GM12878 (cell line): ENCODE measurements around the gene TBX5. TPM values are rescaled to one million over a fixed set of nuclear protein-coding genes. Genes with fewer than 3 reads are reported as not detected.

Experiments
- ATAC-seq: fragments of 200-7000 bp; cut with Tn5 transposase; 3 replicates; pipeline ENCODE4 v1.9.1; 2020; ENCODE audit warnings: mild to moderate bottlenecking, moderate library complexity
- BruUV-seq: library from RNA; stranded (reverse); fragments of 400-500 nt; replicated peaks from 2 replicates; lab custom pipeline; 2021; lab: Mats Ljungman, UMichigan
- CTCF ChIA-PET: fragments of 300-600 bp; sonication (Branson Sonifier 250); formaldehyde crosslinking; extraction: SDS; loops from one replicate; lab custom pipeline; 2021; ENCODE audit warnings: inconsistent platforms; lab: Yijun Ruan, JAX
- POLR2A ChIA-PET: fragments of 350-600 bp; formaldehyde crosslinking; extraction: SDS; loops from one replicate; lab custom pipeline; 2021; ENCODE audit warnings: inconsistent platforms; lab: Charles Lee
- RAD21 ChIA-PET: fragments of 300-600 bp; sonication (Branson Sonifier 250); formaldehyde crosslinking; loops from one replicate; lab custom pipeline; 2023; ENCODE audit warnings: antibody characterized with exemption; ENCODE audit not compliant: unreplicated experiment; lab: Charles Lee
- SMC1A ChIA-PET: fragments of 300-600 bp; sonication (Branson Sonifier 250); formaldehyde crosslinking; loops from one replicate; lab custom pipeline; 2023; ENCODE audit not compliant: unreplicated experiment, uncharacterized antibody; lab: Charles Lee
- DNase-seq: peaks from one replicate; pipeline ENCODE4 v3.0.0-alpha.2; 2011; ENCODE audit warnings: low read depth, low spot score
- FAIRE-seq: peaks from 3 replicates; lab custom pipeline; 2011; peaks lifted over from hg19 to GRCh38; lab: Jason Lieb, UNC
- H2AFZ ChIP-seq: 2 replicates; pipeline ENCODE4 v1.6.0; 2011; ENCODE audit warnings: low read depth, low read length, control low read depth; ENCODE audit not compliant: control insufficient read depth
- H3K27ac ChIP-seq: 2 replicates; pipeline ENCODE4 v1.5.1; 2011; ENCODE audit warnings: control low read depth; ENCODE audit not compliant: control insufficient read depth, insufficient read depth
- H3K27me3 ChIP-seq, 2 experiments: replicated peaks in 1 of 2; 2 replicates each; pipeline versions ENCODE4 v1.6.0 to v1.6.1; 2011; ENCODE audit warnings: low read length in 1 of 2; ENCODE audit not compliant: control insufficient read depth in 2 of 2, insufficient read depth in 2 of 2
- H3K36me3 ChIP-seq, 2 experiments: 2 replicates each; pipeline ENCODE4 v1.5.1; 2011; ENCODE audit warnings: low read length in 1 of 2; ENCODE audit not compliant: control insufficient read depth in 2 of 2, insufficient read depth in 2 of 2
- H3K4me1 ChIP-seq: 2 replicates; pipeline ENCODE4 v1.6.1; 2011; ENCODE audit warnings: mild to moderate bottlenecking, low read length, moderate library complexity, mixed read lengths; ENCODE audit not compliant: control insufficient read depth, insufficient read depth
- H3K4me2 ChIP-seq: 2 replicates; pipeline ENCODE4 v1.6.0; 2011; ENCODE audit warnings: control low read depth; ENCODE audit not compliant: control insufficient read depth, insufficient read depth
- H3K4me3 ChIP-seq: fragments of 200-600 bp; sonication (generic); 2 replicates; pipeline ENCODE4 v1.5.1; 2016
- H3K79me2 ChIP-seq: 2 replicates; pipeline ENCODE4 v1.6.0; 2011; ENCODE audit warnings: low read length; ENCODE audit not compliant: control insufficient read depth, insufficient read depth
- H3K9ac ChIP-seq: 2 replicates; pipeline ENCODE4 v1.8.0; 2011; ENCODE audit warnings: low read length, control low read depth, mixed read lengths; ENCODE audit not compliant: control insufficient read depth, insufficient read depth
- H3K9me3 ChIP-seq: replicated peaks from 3 replicates; pipeline ENCODE4 v1.5.1; 2011; ENCODE audit warnings: mild to moderate bottlenecking, low read length; ENCODE audit not compliant: control insufficient read depth, insufficient read depth
- H4K20me1 ChIP-seq: 2 replicates; pipeline ENCODE4 v1.6.0; 2011; ENCODE audit not compliant: control insufficient read depth, insufficient read depth
- BCL3 ChIP-seq: IDR thresholded peaks from 2 replicates; pipeline ENCODE4 v1.6.1; 2011; ENCODE audit warnings: borderline replicate concordance, low read depth, mild to moderate bottlenecking, moderate library complexity, low read length; ENCODE audit not compliant: insufficient read depth, poor library complexity, severe bottlenecking
- CBX3 ChIP-seq: fragments of 200-600 bp; sonication (generic); IDR thresholded peaks from 2 replicates; pipeline ENCODE4 v1.6.1; 2016; ENCODE audit warnings: low read depth, borderline replicate concordance
- CEBPB ChIP-seq, 2 experiments: fragments of 150-350 bp in 1 of 2; IDR thresholded peaks; 2 replicates each; pipeline ENCODE4 v1.6.1; 2012 to 2014; ENCODE audit warnings: low read depth in 2 of 2, low read length in 2 of 2, borderline replicate concordance in 1 of 2, inconsistent platforms in 1 of 2
- DPF2 ChIP-seq: fragments of 450-650 bp; IDR thresholded peaks from 2 replicates; pipeline ENCODE4 v1.6.1; 2017; ENCODE audit warnings: mild to moderate bottlenecking
- NFYA ChIP-seq: IDR thresholded peaks from 2 replicates; pipeline ENCODE4 v1.6.1; 2011; ENCODE audit warnings: low read depth, mild to moderate bottlenecking, low read length, improper control_type of control experiment, borderline replicate concordance
- PAX8 ChIP-seq: fragments of 450-650 bp; IDR thresholded peaks from 2 replicates; pipeline ENCODE4 v1.6.1; 2017; ENCODE audit warnings: mild to moderate bottlenecking, moderate library complexity
- POLR2AphosphoS2 ChIP-seq: IDR thresholded peaks from 2 replicates; pipeline ENCODE4 v1.6.1; 2011; ENCODE audit warnings: low read depth, mild to moderate bottlenecking, low read length, improper control_type of control experiment, moderate library complexity
- RBBP5 ChIP-seq: fragments of 200-600 bp; sonication (generic); conservative IDR thresholded peaks from 2 replicates; pipeline ENCODE4 v1.6.1; 2016
- TCF7 ChIP-seq: IDR thresholded peaks from 2 replicates; pipeline ENCODE4 v1.6.1; 2014; ENCODE audit warnings: antibody characterized with exemption, borderline replicate concordance
- ZNF217 ChIP-seq: fragments of 450-650 bp; IDR thresholded peaks from 2 replicates; pipeline ENCODE4 v1.6.1; 2017; ENCODE audit warnings: antibody characterized with exemption, mild to moderate bottlenecking
- ZNF274 ChIP-seq: IDR thresholded peaks from one replicate; pipeline ENCODE4 v1.8.0; 2011; ENCODE audit not compliant: insufficient read length, insufficient read depth
- WGBS: methylation state at CpG from one replicate; pipeline ENCODE4 v1.1.6; 2016; ENCODE audit warnings: low lambda C conversion rate; ENCODE audit not compliant: insufficient replicate concordance, insufficient coverage; ENCODE audit errors: missing lambda C conversion rate; 5-methylcytosine and 5-hydroxymethylcytosine counted together
- in situ Hi-C: fragments of 300-500 bp; cut with MboI; formaldehyde crosslinking; loops from 9 replicates; pipeline ENCODE4 v1.14.3; 2018; ENCODE audit warnings: mixed read lengths
- intact Hi-C: fragments of 100-400 bp; cut with micrococcal nuclease; formaldehyde crosslinking; loops from one replicate; pipeline ENCODE4 v1.14.2; 2022; ENCODE audit not compliant: unreplicated experiment
- polyA plus RNA-seq, 11 experiments: library from polyadenylated mRNA; depleted of rRNA in 4 of 11; unstranded in 6 of 11; stranded (reverse) in 5 of 11; fragments of >200 nt; fragmentation: Nextera tagmentation in 4 of 11; fragmentation: Illumina TruSeq in 1 of 11; extraction: Ambion mirVana in 4 of 11; extraction: Trizol in 1 of 11; gene quantifications; 1 replicate in 1 of 11; 2 replicates in 10 of 11; pipeline versions ENCODE4 v1.2.1 to v1.2.3, GENCODE V29; 2011 to 2016; ENCODE audit warnings: inconsistent platforms in 2 of 11, missing spikeins in 2 of 11, low read depth in 1 of 11
- total RNA-seq, 4 experiments: library from RNA; depleted of rRNA in 3 of 4; stranded (reverse); fragments of >200 nt in 3 of 4; fragmentation: Illumina TruSeq in 1 of 4; extraction: Trizol in 1 of 4; gene quantifications; 2 replicates each; pipeline versions ENCODE4 v1.2.1 to v1.2.3, GENCODE V29; 2013 to 2021

Gene TBX5
- total and polyA plus RNA-seq, 10 of the 15 experiments (the other 5 are each of a cell fraction or from before 2014, with no cell fraction given) = 0.04 TPM; not detected in 9

DNA sequence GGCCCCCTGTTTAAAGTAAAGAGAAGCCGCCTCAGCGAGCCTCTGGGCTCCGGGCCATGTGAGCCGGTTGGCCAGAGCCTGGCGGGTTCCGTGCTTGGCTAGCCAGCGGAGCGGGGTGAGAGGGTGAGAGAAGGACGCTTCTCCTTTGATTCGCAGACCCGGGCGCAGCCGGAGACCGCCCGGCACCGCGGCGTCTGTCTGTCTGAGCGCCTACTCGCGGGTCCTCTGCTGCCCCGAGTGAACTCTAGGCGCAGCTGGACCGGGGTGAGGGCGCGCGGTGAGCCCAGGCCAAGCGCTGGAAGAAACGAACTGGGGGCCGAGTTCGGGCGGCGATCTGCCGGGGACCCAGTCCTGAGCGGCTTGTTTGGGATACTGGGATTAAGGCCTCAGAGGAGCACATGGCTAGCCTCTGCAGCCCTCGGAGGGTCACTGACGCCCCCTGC lies 41.4 kb upstream of the TBX5 start:
- in situ Hi-C loops = no loop called here
- TF ChIP-seq ZNF217 (no peak), DPF2 (no peak), CEBPB (IDR thresholded peaks at IDR 0.05; ENCODE audit: borderline replicate concordance in 1 of 2, low read depth in 2 of 2, low read length in 2 of 2) (no peak), PAX8 (no peak), NFYA (no peak), TCF7 (no peak), POLR2AphosphoS2 (no peak), CBX3 (no peak), RBBP5 (no peak), ZNF274 (no peak), BCL3 (no peak)
- H3K4me2 ChIP-seq = no peak overlapping the region
- DNase-seq (no peak), ATAC-seq (no peak), FAIRE-seq (no peak)
- POLR2A ChIA-PET = no interaction called here
- no peaks in the 10 kb centered on the region for H4K20me1 ChIP-seq
- 17% methylated on average over 37 of the region's 37 CpGs for WGBS
- SMC1A ChIA-PET = no interaction called here
- H3K27me3 ChIP-seq = peaks cover 11 to 28% of the 10 kb centered on the region in 2 experiments
- H3K4me3 ChIP-seq = no peak overlapping the region
- no peak overlapping the region for H3K9ac ChIP-seq
- H3K4me1 ChIP-seq = no peaks in the 10 kb centered on the region
- H3K27ac ChIP-seq = no peak overlapping the region
- CTCF ChIA-PET = no interaction called here
- no peaks in the 10 kb centered on the region for H3K36me3 ChIP-seq
- BruUV-seq = no TSS peak
- RAD21 ChIA-PET = no interaction called here
- H2AFZ ChIP-seq = no peak overlapping the region
- H3K9me3 ChIP-seq = no peaks in the 10 kb centered on the region; the same call in 2 of the 3 replicates
- H3K79me2 ChIP-seq = no peaks in the 10 kb centered on the region
- intact Hi-C loops = no loop called here
